Parathyroid adenoma (tissue), 2 donors: ENCODE data around the gene PRR30.
A peak's percentile ranks its signal among the peaks of the same experiment; 100 is the strongest.

Experiments
- H2AFZ ChIP-seq: fragments of 300-600 bp; sonication (generic); one replicate; pipeline ENCODE4 v1.7.0; 2017; ENCODE audit warnings: antibody characterized with exemption, mild to moderate bottlenecking
- H3K27ac ChIP-seq: fragments of 300-600 bp; sonication (generic); one replicate; pipeline ENCODE4 v1.7.0; 2017
- H3K27me3 ChIP-seq: fragments of 300-600 bp; sonication (generic); one replicate; pipeline ENCODE4 v1.7.0; 2017; ENCODE audit warnings: low read length; ENCODE audit not compliant: control insufficient read depth, insufficient read depth
- H3K36me3 ChIP-seq: fragments of 300-600 bp; sonication (generic); one replicate; pipeline ENCODE4 v1.7.0; 2017; ENCODE audit warnings: low read length; ENCODE audit not compliant: control insufficient read depth, insufficient read depth
- H3K4me1 ChIP-seq: fragments of 300-600 bp; sonication (generic); one replicate; pipeline ENCODE4 v1.7.0; 2017; ENCODE audit warnings: control low read depth
- H3K4me2 ChIP-seq: fragments of 300-600 bp; sonication (generic); one replicate; pipeline ENCODE4 v1.7.0; 2017; ENCODE audit warnings: low read length
- H3K4me3 ChIP-seq: fragments of 300-600 bp; sonication (generic); one replicate; pipeline ENCODE4 v1.7.0; 2017; ENCODE audit warnings: low read depth, low read length
- H3K79me2 ChIP-seq: fragments of 300-600 bp; sonication (generic); one replicate; pipeline ENCODE4 v1.7.0; 2017; ENCODE audit warnings: control low read depth
- H3K9ac ChIP-seq: fragments of 300-600 bp; sonication (generic); one replicate; pipeline ENCODE4 v1.7.0; 2017; ENCODE audit warnings: mild to moderate bottlenecking
- H3K9me3 ChIP-seq: fragments of 300-600 bp; sonication (generic); one replicate; pipeline ENCODE4 v1.7.0; 2017; ENCODE audit warnings: low read length; ENCODE audit not compliant: control insufficient read depth
- TF ChIP-seq, protein P1 (sequence below): fragments of 300-600 bp; sonication (generic); IDR thresholded peaks from one replicate; pipeline ENCODE4 v1.7.0; 2017; ENCODE audit warnings: antibody characterized with exemption, mild to moderate bottlenecking
- donor health status: primary hyperparathyroidism.

The PRR30 gene

GRCh38 chr2:27127883-27128667, 11.1 kb downstream of the PRR30 start:
- Histone ChIP-seq H3K27me3 (no peaks in the 10 kb centered on the region), H3K4me2 (no peak overlapping the region), H2AFZ (no peak overlapping the region), H3K79me2 (peaks cover 2% of the 10 kb centered on the region), H3K9ac (no peak overlapping the region), H3K9me3 (no peaks in the 10 kb centered on the region), H3K4me1 (peaks cover 2% of the 10 kb centered on the region), H3K4me3 (no peak overlapping the region), H3K36me3 (no peaks in the 10 kb centered on the region), H3K27ac (no peak overlapping the region)
- TF ChIP-seq, protein P1, sequence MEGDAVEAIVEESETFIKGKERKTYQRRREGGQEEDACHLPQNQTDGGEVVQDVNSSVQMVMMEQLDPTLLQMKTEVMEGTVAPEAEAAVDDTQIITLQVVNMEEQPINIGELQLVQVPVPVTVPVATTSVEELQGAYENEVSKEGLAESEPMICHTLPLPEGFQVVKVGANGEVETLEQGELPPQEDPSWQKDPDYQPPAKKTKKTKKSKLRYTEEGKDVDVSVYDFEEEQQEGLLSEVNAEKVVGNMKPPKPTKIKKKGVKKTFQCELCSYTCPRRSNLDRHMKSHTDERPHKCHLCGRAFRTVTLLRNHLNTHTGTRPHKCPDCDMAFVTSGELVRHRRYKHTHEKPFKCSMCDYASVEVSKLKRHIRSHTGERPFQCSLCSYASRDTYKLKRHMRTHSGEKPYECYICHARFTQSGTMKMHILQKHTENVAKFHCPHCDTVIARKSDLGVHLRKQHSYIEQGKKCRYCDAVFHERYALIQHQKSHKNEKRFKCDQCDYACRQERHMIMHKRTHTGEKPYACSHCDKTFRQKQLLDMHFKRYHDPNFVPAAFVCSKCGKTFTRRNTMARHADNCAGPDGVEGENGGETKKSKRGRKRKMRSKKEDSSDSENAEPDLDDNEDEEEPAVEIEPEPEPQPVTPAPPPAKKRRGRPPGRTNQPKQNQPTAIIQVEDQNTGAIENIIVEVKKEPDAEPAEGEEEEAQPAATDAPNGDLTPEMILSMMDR: no peak

- TF ChIP-seq, protein P1: no peak
- Histone ChIP-seq H2AFZ (no peak overlapping the region), H3K27ac (no peak overlapping the region)
These were observed 12.9 kb downstream of the PRR30 start for GRCh38 chr2:27126252-27126710.

DNA sequence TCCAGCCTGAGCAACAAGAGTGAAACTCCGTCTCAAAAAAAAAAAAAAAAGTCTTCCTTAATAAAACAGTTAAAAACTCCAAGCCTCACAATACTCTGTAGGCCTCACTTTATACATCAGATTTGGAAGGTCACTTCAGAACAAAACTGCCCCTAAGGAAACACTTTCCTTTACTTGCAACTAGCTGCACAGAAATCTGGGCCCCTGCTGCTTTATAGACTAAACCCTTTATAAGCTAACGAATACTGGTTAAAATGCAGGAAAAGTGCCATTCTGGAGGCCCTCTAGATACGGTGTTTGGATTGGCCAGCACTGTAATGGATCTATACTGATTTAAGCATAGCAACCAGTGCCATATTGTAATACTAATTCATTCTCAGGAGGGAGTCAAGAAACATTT, 14.1 kb downstream of the PRR30 start:
- TF ChIP-seq, protein P1: no peak
- Histone ChIP-seq H3K36me3 (no peaks in the 10 kb centered on the region), H3K27ac (no peak overlapping the region), H3K9me3 (no peaks in the 10 kb centered on the region), H3K9ac (no peak overlapping the region), H3K4me1 (no peaks in the 10 kb centered on the region), H3K4me3 (no peak overlapping the region), H3K27me3 (no peaks in the 10 kb centered on the region), H3K79me2 (no peaks in the 10 kb centered on the region), H2AFZ (no peak overlapping the region), H3K4me2 (no peak overlapping the region)

More at GRCh38 chr2:27126252-27126710, 12.9 kb downstream of the PRR30 start:
- Histone ChIP-seq H3K36me3 (no peaks in the 10 kb centered on the region), H3K79me2 (no peaks in the 10 kb centered on the region), H3K9me3 (no peaks in the 10 kb centered on the region), H3K4me1 (no peaks in the 10 kb centered on the region), H3K4me3 (no peak overlapping the region), H3K27me3 (no peaks in the 10 kb centered on the region), H3K4me2 (no peak overlapping the region), H3K9ac (no peak overlapping the region)

DNA sequence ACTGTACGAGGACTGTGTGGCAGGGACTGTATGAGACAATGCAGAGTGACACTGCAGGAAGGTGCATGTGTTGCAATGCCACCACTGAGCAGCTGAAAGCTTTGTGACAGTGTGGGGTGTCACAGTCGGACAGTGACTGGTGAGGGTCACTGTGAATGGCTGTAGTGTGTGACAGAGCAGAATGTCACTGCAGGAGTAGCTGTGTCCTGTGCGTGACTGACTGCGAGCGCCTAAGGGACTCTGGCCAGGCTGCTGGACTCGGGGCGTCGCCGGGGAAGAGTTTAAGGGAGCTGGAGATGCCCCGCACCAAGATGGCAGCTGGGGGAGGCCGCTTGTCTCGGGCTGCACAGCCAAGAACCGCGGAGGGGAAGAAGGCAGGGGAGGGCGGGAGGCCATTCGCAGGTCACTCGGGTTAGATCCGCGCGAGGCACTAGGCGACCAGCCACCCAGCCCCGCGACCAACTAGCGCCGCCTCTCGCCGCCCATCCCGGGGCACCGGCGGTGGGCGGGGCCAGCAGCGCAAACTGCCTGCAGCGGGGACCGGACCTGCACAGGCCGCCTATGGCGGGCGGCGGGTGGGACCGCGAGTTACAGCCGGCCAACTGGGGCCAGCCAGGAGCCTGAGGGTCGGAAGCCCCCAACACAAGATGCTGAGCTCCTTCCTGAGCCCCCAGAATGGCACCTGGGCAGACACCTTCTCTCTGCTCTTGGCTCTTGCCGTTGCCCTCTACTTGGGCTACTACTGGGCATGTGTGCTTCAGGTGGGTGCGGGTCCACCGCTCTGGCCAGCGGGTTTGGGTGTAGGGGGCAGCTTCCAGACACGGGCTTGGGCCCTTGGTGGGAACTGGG, 15.7 kb downstream of the PRR30 start, which contains the start of gene ABHD1:
TSS of gene ABHD1 (plus strand) at position 514 of the 849 bp plus-strand sequence. CDS start at position 648, 134 bp downstream.
- Histone ChIP-seq H3K36me3 (no peaks in the 10 kb centered on the region), H3K9ac (peak within 1 kb of the TSS; percentile 29), H3K4me1 (no peaks in the 10 kb centered on the region), H3K79me2 (no peaks in the 10 kb centered on the region), H3K27ac (peak within 1 kb of the TSS; percentile 22), H3K4me3 (peak within 1 kb of the TSS; percentile 63), H3K9me3 (no peaks in the 10 kb centered on the region), H2AFZ (peak within 1 kb of the TSS; percentile 95), H3K4me2 (peak within 1 kb of the TSS; percentile 82), H3K27me3 (no peaks in the 10 kb centered on the region)
- TF ChIP-seq, protein P1: no peak
